Upper lobe of left lung (tissue), 6 donors: ENCODE data around the gene FNDC3B. TPM values are rescaled to one million over a fixed set of nuclear protein-coding genes. Genes with fewer than 3 reads are reported as not detected.

Source experiments
- ATAC-seq, 2 donors: fragments of 200-7000 bp; cut with Tn5 transposase; one replicate each; pipeline ENCODE4 v1.9.1; 2022; ENCODE audit warnings: mild to moderate bottlenecking in 2 of 2, moderate library complexity in 2 of 2; ENCODE audit not compliant: low FRiP score in 2 of 2
- DNase-seq, 2 donors: peaks; one replicate each; pipeline ENCODE4 v3.0.0-alpha.2; 2019 to 2020
- H3K27ac ChIP-seq, 4 donors: fragments of 200-600 bp; sonication (generic); one replicate each; pipeline ENCODE4 v1.5.1; 2016 to 2019
- H3K27me3 ChIP-seq, 4 donors: fragments of 200-600 bp; sonication (generic); one replicate each; pipeline ENCODE4 v1.5.1; 2017 to 2019
- H3K36me3 ChIP-seq, 4 donors: fragments of 200-600 bp; sonication (generic); one replicate each; pipeline ENCODE4 v1.5.1; 2016 to 2019
- H3K4me1 ChIP-seq, 4 donors: fragments of 200-600 bp; sonication (generic); one replicate each; pipeline ENCODE4 v1.5.1; 2018 to 2019
- H3K4me3 ChIP-seq, 4 donors: fragments of 200-600 bp; sonication (generic); one replicate each; pipeline ENCODE4 v1.5.1; 2017 to 2019; ENCODE audit warnings: mild to moderate bottlenecking in 2 of 4, moderate library complexity in 1 of 4
- H3K9me3 ChIP-seq, 4 donors: fragments of 200-600 bp; sonication (generic); one replicate each; pipeline ENCODE4 v1.5.1; 2018 to 2019
- CTCF ChIP-seq, 6 experiments: fragments of 450-650 bp in 4 of 6; fragments of 200-600 bp in 2 of 6; sonication (generic) in 2 of 6; IDR thresholded peaks; one replicate each; pipeline ENCODE4 v1.5.1; 2016 to 2019; ENCODE audit warnings: antibody characterized with exemption in 6 of 6
- EP300 ChIP-seq, 4 donors: sonication (generic); formaldehyde crosslinking; IDR thresholded peaks; one replicate each; pipeline ENCODE4 v1.5.1; 2017; ENCODE audit warnings: antibody characterized with exemption in 4 of 4, control low read depth in 2 of 4
- POLR2A ChIP-seq, 4 donors: fragments of 450-650 bp; IDR thresholded peaks; one replicate each; pipeline ENCODE4 v1.5.1; 2016 to 2017; ENCODE audit warnings: antibody characterized with exemption in 4 of 4, mild to moderate bottlenecking in 2 of 4
- POLR2AphosphoS5 ChIP-seq, 2 donors: sonication (generic); formaldehyde crosslinking; IDR thresholded peaks; one replicate each; pipeline ENCODE4 v1.5.1; 2017; ENCODE audit warnings: antibody characterized with exemption in 2 of 2
- WGBS, 2 donors: methylation state at CpG; one replicate each; pipeline ENCODE4 v1.1.5; 2017 to 2018; 5-methylcytosine and 5-hydroxymethylcytosine counted together
- total RNA-seq, 6 donors: library from RNA; depleted of rRNA in 4 of 6; stranded (reverse); fragments of >200 nt in 4 of 6; gene quantifications; one replicate each; pipeline versions ENCODE4 v1.1.0 to v1.2.1, GENCODE V29; 2016 to 2021
- donor health status: DM: no; HTN: no; CAD: no; lungs with moderate emphysema.
- donor health status: DM: no; HTN: yes; CAD: no; lungs with severe emphysema.

Gene FNDC3B
- total RNA-seq, 6 donors from 2014 or later = 73.3 to 167 (median 119) TPM

GRCh38 chr3:172313671-172314070 is 274.3 kb downstream of the FNDC3B start:
- Histone ChIP-seq H3K36me3 (peaks cover 8 to 53% (median 22%) of the 10 kb centered on the region in 4 donors), H3K4me3 (no peak overlapping the region), H3K9me3 (no peaks in the 10 kb centered on the region), H3K4me1 (peaks cover 13 to 22% (median 17%) of the 10 kb centered on the region in 4 donors), H3K27ac (peak overlapping the region in 1 of 4 donors; percentile 12), H3K27me3 (no peaks in the 10 kb centered on the region)
- ATAC-seq (no peak), DNase-seq (no peak)
- 55 to 79% methylated on average over 3 of the region's 3 CpGs for WGBS, 2 donors
- TF ChIP-seq POLR2A (IDR thresholded peaks at IDR 0.05) (no peak), POLR2AphosphoS5 (IDR thresholded peaks at IDR 0.05) (no peak), EP300 (IDR thresholded peaks at IDR 0.05) (no peak), CTCF (IDR thresholded peaks at IDR 0.05) (no peak)

GRCh38 chr3:172314591-172315160 is 275.3 kb downstream of the FNDC3B start:
- H3K27me3 ChIP-seq = no peaks in the 10 kb centered on the region
- no peaks in the 10 kb centered on the region for H3K9me3 ChIP-seq
- peak overlapping the region in 3 of 4 donors; percentile 24 to 51 (median 49) for H3K27ac ChIP-seq
- TF ChIP-seq EP300 (IDR thresholded peaks at IDR 0.05) = no peak
- ATAC-seq (no peak), DNase-seq (no peak)
- H3K36me3 ChIP-seq = peaks cover 8 to 53% (median 19%) of the 10 kb centered on the region in 4 donors
- WGBS, 2 donors = 91 to 96% methylated on average over 8 of the region's 8 CpGs
- no peak overlapping the region for H3K4me3 ChIP-seq
- peaks cover 15 to 24% (median 18%) of the 10 kb centered on the region in 4 donors for H3K4me1 ChIP-seq

GRCh38 chr3:172315401-172316091 is 276.2 kb downstream of the FNDC3B start:
- Histone ChIP-seq H3K4me3 (no peak overlapping the region), H3K27ac (peak overlapping the region in 3 of 4 donors; percentile 27 to 51 (median 49)), H3K9me3 (no peaks in the 10 kb centered on the region), H3K36me3 (peaks cover 7 to 48% (median 17%) of the 10 kb centered on the region in 4 donors), H3K4me1 (peaks cover 16 to 33% (median 23%) of the 10 kb centered on the region in 4 donors), H3K27me3 (no peaks in the 10 kb centered on the region)
- ATAC-seq (peak in 1 of 2 donors; percentile 42), DNase-seq (no peak)
- WGBS, 2 donors = 64 to 75% methylated on average over 11 of the region's 11 CpGs
- TF ChIP-seq POLR2AphosphoS5 (IDR thresholded peaks at IDR 0.05) = peak in 1 of 2 donors; percentile 4
- no peak for TF ChIP-seq POLR2A (IDR thresholded peaks at IDR 0.05)
- no peak for TF ChIP-seq CTCF (IDR thresholded peaks at IDR 0.05)

- WGBS, 2 donors = 90 to 99% methylated on average over 4 of the region's 4 CpGs
- Histone ChIP-seq H3K27me3 (no peaks in the 10 kb centered on the region), H3K9me3 (no peaks in the 10 kb centered on the region), H3K4me1 (peaks cover 20 to 39% (median 28%) of the 10 kb centered on the region in 4 donors), H3K36me3 (peaks cover 0 to 38% (median 9%) of the 10 kb centered on the region in 4 donors), H3K4me3 (no peak overlapping the region), H3K27ac (peak overlapping the region in 3 of 4 donors; percentile 65 to 75 (median 68))
- ATAC-seq = no peak
- TF ChIP-seq POLR2AphosphoS5 (IDR thresholded peaks at IDR 0.05) = no peak
- DNase-seq = no peak
Observed at GRCh38 chr3:172316758-172317157, 277.4 kb downstream of the FNDC3B start.

- no peaks in the 10 kb centered on the region for H3K27me3 ChIP-seq
- peaks cover 20 to 39% (median 28%) of the 10 kb centered on the region in 4 donors for H3K4me1 ChIP-seq
- TF ChIP-seq POLR2A (IDR thresholded peaks at IDR 0.05) (no peak), EP300 (IDR thresholded peaks at IDR 0.05) (no peak), CTCF (IDR thresholded peaks at IDR 0.05) (no peak), POLR2AphosphoS5 (IDR thresholded peaks at IDR 0.05) (no peak)
- H3K4me3 ChIP-seq = no peak overlapping the region
- ATAC-seq = no peak
- peak overlapping the region; percentile 34 to 75 (median 66) for H3K27ac ChIP-seq
- H3K36me3 ChIP-seq = peaks cover 0 to 37% (median 5%) of the 10 kb centered on the region in 4 donors
- no peak for DNase-seq
- 89 to 91% methylated on average over 8 of the region's 8 CpGs for WGBS, 2 donors
- no peaks in the 10 kb centered on the region for H3K9me3 ChIP-seq
Observed at GRCh38 chr3:172317481-172317880, 278.1 kb downstream of the FNDC3B start.
